Mammary epithelial cell (primary cell): ENCODE results near the gene TAF1B.

ENCODE experiments used
- EZH2 ChIP-seq: IDR thresholded peaks from 2 replicates; pipeline ENCODE4 v1.6.1; 2012; ENCODE audit warnings: low read length, inconsistent platforms, borderline replicate concordance
- TF ChIP-seq, protein P1 (sequence below), 2 donors: IDR thresholded peaks in 1 of 2; conservative IDR thresholded peaks in 1 of 2; 2 replicates each; pipeline ENCODE4 v1.5.1; 2011 to 2012; ENCODE audit warnings: inconsistent platforms in 2 of 2, low read length in 2 of 2, mild to moderate bottlenecking in 2 of 2, control low read depth in 1 of 2, low read depth in 1 of 2; ENCODE audit not compliant: insufficient read depth in 1 of 2; ENCODE audit errors: extremely low read depth in 1 of 2

DNA sequence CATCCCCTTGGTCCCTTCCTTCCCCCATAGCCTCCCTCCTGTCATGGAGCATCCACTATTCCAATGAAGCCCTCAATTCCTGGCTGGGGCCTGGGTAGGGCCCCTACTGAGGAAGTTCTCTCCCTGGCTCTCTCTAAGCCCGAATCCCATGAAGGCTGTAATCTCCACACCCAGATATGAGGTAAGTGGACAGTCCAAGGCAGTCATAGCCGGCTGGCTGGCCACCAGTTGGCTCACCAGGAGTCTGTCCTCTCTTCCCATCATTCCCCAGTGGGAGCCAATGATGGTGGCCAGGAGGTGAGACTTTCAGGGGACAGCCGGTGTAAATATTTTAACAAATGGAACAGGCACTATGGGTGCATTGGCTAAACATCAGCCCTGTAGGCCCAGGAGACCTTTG lies 6.8 kb upstream of the TAF1B start:
- TF ChIP-seq, protein P1, sequence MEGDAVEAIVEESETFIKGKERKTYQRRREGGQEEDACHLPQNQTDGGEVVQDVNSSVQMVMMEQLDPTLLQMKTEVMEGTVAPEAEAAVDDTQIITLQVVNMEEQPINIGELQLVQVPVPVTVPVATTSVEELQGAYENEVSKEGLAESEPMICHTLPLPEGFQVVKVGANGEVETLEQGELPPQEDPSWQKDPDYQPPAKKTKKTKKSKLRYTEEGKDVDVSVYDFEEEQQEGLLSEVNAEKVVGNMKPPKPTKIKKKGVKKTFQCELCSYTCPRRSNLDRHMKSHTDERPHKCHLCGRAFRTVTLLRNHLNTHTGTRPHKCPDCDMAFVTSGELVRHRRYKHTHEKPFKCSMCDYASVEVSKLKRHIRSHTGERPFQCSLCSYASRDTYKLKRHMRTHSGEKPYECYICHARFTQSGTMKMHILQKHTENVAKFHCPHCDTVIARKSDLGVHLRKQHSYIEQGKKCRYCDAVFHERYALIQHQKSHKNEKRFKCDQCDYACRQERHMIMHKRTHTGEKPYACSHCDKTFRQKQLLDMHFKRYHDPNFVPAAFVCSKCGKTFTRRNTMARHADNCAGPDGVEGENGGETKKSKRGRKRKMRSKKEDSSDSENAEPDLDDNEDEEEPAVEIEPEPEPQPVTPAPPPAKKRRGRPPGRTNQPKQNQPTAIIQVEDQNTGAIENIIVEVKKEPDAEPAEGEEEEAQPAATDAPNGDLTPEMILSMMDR (conservative IDR thresholded peaks at IDR 0.05 in 1 of 2, IDR thresholded peaks at IDR 0.05 in 1 of 2; ENCODE audit: extremely low read depth in 1 of 2, insufficient read depth in 1 of 2, low read depth in 1 of 2, low read length in 2 of 2), result no peak
- TF ChIP-seq EZH2, result no peak
